PC-9 (cell line): ENCODE measurements around the gene SCG5. TPM values are rescaled to one million over a fixed set of nuclear protein-coding genes. Genes with fewer than 3 reads are reported as not detected.

Experiments
- BruUV-seq: library from RNA; stranded (reverse); fragments of 400-500 nt; replicated peaks from 2 replicates; lab custom pipeline; 2021; lab: Mats Ljungman, UMichigan
- CTCF ChIA-PET: fragments of 300-600 bp; sonication (Branson Sonifier 250); formaldehyde crosslinking; loops from one replicate; lab custom pipeline; 2022; ENCODE audit warnings: antibody characterized with exemption; lab: Charles Lee
- POLR2A ChIA-PET: fragments of 300-600 bp; sonication (Branson Sonifier 250); formaldehyde crosslinking; loops from one replicate; lab custom pipeline; 2022; ENCODE audit warnings: antibody characterized with exemption; ENCODE audit not compliant: unreplicated experiment; lab: Charles Lee
- DNase-seq, 2 experiments: peaks; one replicate each; pipeline versions ENCODE4 v3.0.0 to v3.0.0-alpha.2; 2015 to 2022; ENCODE audit warnings: mixed read lengths in 1 of 2
- H2AFZ ChIP-seq: fragments of 200-600 bp; sonication (generic); 2 replicates; pipeline ENCODE4 v1.8.1; 2017; ENCODE audit warnings: antibody characterized with exemption
- H3F3A ChIP-seq: fragments of 200-600 bp; sonication (generic); 2 replicates; pipeline ENCODE4 v1.8.1; 2017; ENCODE audit warnings: antibody characterized with exemption, mild to moderate bottlenecking, low read depth; ENCODE audit not compliant: insufficient read depth
- H3K27ac ChIP-seq: fragments of 200-600 bp; sonication (generic); 2 replicates; pipeline ENCODE4 v1.6.1; 2016; ENCODE audit warnings: mixed run types
- H3K27me3 ChIP-seq: fragments of 200-600 bp; sonication (generic); 2 replicates; pipeline ENCODE4 v1.6.1; 2016; ENCODE audit warnings: low read depth, mixed run types; ENCODE audit not compliant: insufficient read depth
- H3K36me3 ChIP-seq: fragments of 200-600 bp; sonication (generic); 2 replicates; pipeline ENCODE4 v1.6.1; 2016; ENCODE audit warnings: low read depth, mixed run types
- H3K4me1 ChIP-seq: fragments of 200-600 bp; sonication (generic); replicated peaks from 2 replicates; pipeline ENCODE4 v1.6.1; 2016; ENCODE audit warnings: mixed run types; ENCODE audit not compliant: insufficient read depth
- H3K4me2 ChIP-seq: fragments of 200-600 bp; sonication (generic); 2 replicates; pipeline ENCODE4 v1.6.1; 2017; ENCODE audit warnings: mixed run types
- H3K4me3 ChIP-seq: fragments of 200-600 bp; sonication (generic); 2 replicates; pipeline ENCODE4 v1.6.1; 2016; ENCODE audit warnings: mixed run types
- H3K79me2 ChIP-seq: fragments of 200-600 bp; sonication (generic); 2 replicates; pipeline ENCODE4 v1.6.1; 2017; ENCODE audit warnings: low read depth, mixed run types
- H3K9me2 ChIP-seq: fragments of 200-600 bp; sonication (generic); 2 replicates; pipeline ENCODE4 v1.8.1; 2017; ENCODE audit warnings: mild to moderate bottlenecking; ENCODE audit not compliant: insufficient read depth
- H3K9me3 ChIP-seq: fragments of 200-600 bp; sonication (generic); 2 replicates; pipeline ENCODE4 v1.8.1; 2016; ENCODE audit warnings: low read depth; ENCODE audit not compliant: insufficient read depth
- H4K20me1 ChIP-seq: fragments of 200-600 bp; sonication (generic); 2 replicates; pipeline ENCODE4 v1.8.1; 2017; ENCODE audit not compliant: insufficient read depth
- CTCF ChIP-seq: fragments of 200-600 bp; sonication (generic); conservative IDR thresholded peaks from 2 replicates; pipeline ENCODE4 v1.6.1; 2017; ENCODE audit warnings: mixed run types, antibody characterized with exemption, mild to moderate bottlenecking, moderate library complexity
- EZH2 ChIP-seq: fragments of 200-600 bp; sonication (generic); IDR thresholded peaks from 2 replicates; pipeline ENCODE4 v1.8.0; 2017; ENCODE audit warnings: antibody characterized with exemption, low read depth
- intact Hi-C: fragments of 100-400 bp; cut with micrococcal nuclease; formaldehyde crosslinking; loops from one replicate; pipeline ENCODE4 v1.10.0; 2022; ENCODE audit not compliant: unreplicated experiment
- total RNA-seq: library from RNA; stranded (reverse); gene quantifications from 2 replicates; pipeline ENCODE4 v1.2.3, GENCODE V29; 2021

Gene SCG5
- total RNA-seq, 1 experiment from 2014 or later = 0.39 TPM

- Histone ChIP-seq H3K27ac (no peak overlapping the region), H3K4me3 (no peak overlapping the region), H3F3A (peaks cover 11% of the 10 kb centered on the region; the same call in 1 of the 2 replicates), H3K27me3 (no peaks in the 10 kb centered on the region), H3K4me1 (peaks cover 12% of the 10 kb centered on the region), H3K9me3 (no peaks in the 10 kb centered on the region), H4K20me1 (no peaks in the 10 kb centered on the region), H3K36me3 (no peaks in the 10 kb centered on the region), H3K79me2 (no peaks in the 10 kb centered on the region), H3K4me2 (no peak overlapping the region), H2AFZ (no peak overlapping the region), H3K9me2 (no peaks in the 10 kb centered on the region)
- DNase-seq = no peak
- BruUV-seq = no TSS peak
- CTCF ChIA-PET = interaction anchor here (0.5 to 0.6 kb wide), 3 partner anchors 469 to 917 kb away, joined by 3 to 8 read pairs (median 3); no protein-coding TSS in a partner anchor
- POLR2A ChIA-PET = no interaction called here
- no peak for TF ChIP-seq EZH2
- no peak for TF ChIP-seq CTCF
- intact Hi-C loops = loop anchor here (2.0 to 5.0 kb wide), 5 partner anchors 109 to 404 kb away; no protein-coding TSS in a partner anchor
These were observed 22.2 kb downstream of the SCG5 start for GRCh38 chr15:32663671-32664070.

DNA sequence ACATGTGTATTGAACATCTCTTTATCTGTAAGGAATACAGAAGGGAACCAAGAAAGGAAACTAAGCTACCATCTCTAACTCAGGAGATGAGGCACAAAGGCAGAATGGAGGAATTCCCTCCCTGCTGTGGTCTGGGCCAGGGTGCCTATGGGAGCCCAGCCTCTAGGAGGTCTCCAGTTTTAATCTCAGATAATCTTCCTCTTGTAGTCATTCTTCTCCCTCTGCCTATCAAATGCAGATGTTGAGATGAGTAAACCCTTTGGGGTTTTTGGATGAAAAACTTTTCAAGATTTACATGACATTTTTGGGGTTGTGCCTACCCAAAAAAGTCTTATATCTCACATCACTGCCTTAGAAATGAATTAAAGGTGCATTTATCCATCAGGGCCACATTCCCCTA is 23.3 kb downstream of the SCG5 start:
- no peaks in the 10 kb centered on the region for H3K36me3 ChIP-seq
- intact Hi-C loops = loop anchor here (5.0 kb wide), 2 partner anchors 108 to 403 kb away; no protein-coding TSS in a partner anchor
- H3K27me3 ChIP-seq = no peaks in the 10 kb centered on the region
- no peak overlapping the region for H3K27ac ChIP-seq
- H3F3A ChIP-seq = peaks cover 2% of the 10 kb centered on the region; the same call in 1 of the 2 replicates
- TF ChIP-seq EZH2 = no peak
- TF ChIP-seq CTCF = no peak
- no peaks in the 10 kb centered on the region for H3K9me2 ChIP-seq
- no peak overlapping the region for H2AFZ ChIP-seq
- H4K20me1 ChIP-seq = no peaks in the 10 kb centered on the region
- H3K4me3 ChIP-seq = no peak overlapping the region
- DNase-seq = no peak
- H3K79me2 ChIP-seq = no peaks in the 10 kb centered on the region
- H3K4me2 ChIP-seq = no peak overlapping the region
- ChIA-PET CTCF (interaction anchor here (0.6 kb wide), 1 partner anchor 409 kb away, joined by 4 read pairs; no protein-coding TSS in a partner anchor), POLR2A (no interaction called here)
- BruUV-seq = no TSS peak
- peaks cover 4% of the 10 kb centered on the region for H3K4me1 ChIP-seq
- H3K9me3 ChIP-seq = no peaks in the 10 kb centered on the region

GRCh38 chr15:32667321-32667720 is 25.8 kb downstream of the SCG5 start:
- peaks cover 14% of the 10 kb centered on the region for H3K4me1 ChIP-seq
- H3K27ac ChIP-seq = no peak overlapping the region
- no peak overlapping the region for H3K4me3 ChIP-seq
- H3K4me2 ChIP-seq = no peak overlapping the region
- TF ChIP-seq CTCF = no peak
- no peak for TF ChIP-seq EZH2
- CTCF ChIA-PET = no interaction called here
- H3K27me3 ChIP-seq = no peaks in the 10 kb centered on the region
- POLR2A ChIA-PET = no interaction called here
- no TSS peak for BruUV-seq
- no peak for DNase-seq
- intact Hi-C loops = no loop called here
- H3K79me2 ChIP-seq = no peaks in the 10 kb centered on the region
- H2AFZ ChIP-seq = no peak overlapping the region
- H3K36me3 ChIP-seq = no peaks in the 10 kb centered on the region
- no peaks in the 10 kb centered on the region for H4K20me1 ChIP-seq
- H3K9me2 ChIP-seq = no peaks in the 10 kb centered on the region
- no peaks in the 10 kb centered on the region for H3K9me3 ChIP-seq
- H3F3A ChIP-seq = peaks cover 4% of the 10 kb centered on the region; the same call in 1 of the 2 replicates
